Uterus (tissue), 2 donors: ENCODE results near the gene DLK1.

ENCODE experiments used
- POLR2A ChIP-seq, 2 donors: fragments of 450-650 bp; IDR thresholded peaks; one replicate each; pipeline ENCODE4 v1.6.1; 2016; ENCODE audit warnings: antibody characterized with exemption in 2 of 2, mild to moderate bottlenecking in 1 of 2, moderate library complexity in 1 of 2
- TF ChIP-seq, protein P1 (sequence below), 4 experiments: fragments of 200-600 bp in 2 of 4; fragments of 450-650 bp in 2 of 4; sonication (generic) in 2 of 4; IDR thresholded peaks; one replicate each; pipeline ENCODE4 v1.5.1; 2016 to 2019; ENCODE audit warnings: antibody characterized with exemption in 4 of 4, mild to moderate bottlenecking in 2 of 4, moderate library complexity in 1 of 4

DNA sequence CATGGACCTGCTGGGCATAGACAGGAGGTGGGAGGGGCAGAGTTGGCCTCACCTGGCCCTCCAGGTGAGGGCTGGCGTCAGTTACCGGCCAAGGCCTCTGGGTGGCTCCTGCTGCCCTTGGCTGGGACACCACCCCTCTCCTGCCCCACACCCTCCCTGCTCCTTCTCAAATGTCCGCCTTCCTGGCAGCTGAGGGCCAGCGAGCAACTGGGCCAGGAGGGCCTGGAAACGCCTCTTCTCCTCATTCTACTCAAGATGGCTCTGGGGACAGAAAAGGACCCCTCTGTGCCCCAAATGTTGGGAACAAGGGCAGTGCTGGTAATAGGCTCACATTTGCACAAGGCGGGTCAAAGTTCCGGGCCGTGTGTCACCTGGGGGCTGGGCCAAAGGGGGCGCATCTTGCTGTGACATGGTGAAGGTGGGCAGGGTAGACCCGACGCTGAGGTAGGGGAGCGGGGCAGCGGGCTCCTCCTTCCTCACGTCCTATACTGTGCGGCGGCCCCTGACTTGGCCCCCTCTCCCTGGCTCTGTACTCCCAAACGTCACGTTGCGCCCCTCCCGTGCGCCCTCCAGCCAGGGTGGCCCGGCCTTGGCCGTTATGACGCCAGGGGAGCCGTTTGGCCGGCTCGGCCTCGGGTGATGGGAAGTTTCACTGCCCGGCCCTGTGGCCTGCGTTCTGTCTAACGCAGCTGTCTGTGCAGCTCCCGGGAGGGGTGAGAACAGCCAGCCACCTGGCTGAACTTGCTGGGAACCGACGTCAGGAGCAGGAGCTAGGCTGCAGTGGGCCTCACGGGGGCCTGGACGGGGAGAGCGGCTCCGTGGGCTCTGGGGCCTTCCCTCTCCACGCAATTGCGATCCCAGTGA lies 18.0 kb upstream of the DLK1 start:
- TF ChIP-seq, protein P1, sequence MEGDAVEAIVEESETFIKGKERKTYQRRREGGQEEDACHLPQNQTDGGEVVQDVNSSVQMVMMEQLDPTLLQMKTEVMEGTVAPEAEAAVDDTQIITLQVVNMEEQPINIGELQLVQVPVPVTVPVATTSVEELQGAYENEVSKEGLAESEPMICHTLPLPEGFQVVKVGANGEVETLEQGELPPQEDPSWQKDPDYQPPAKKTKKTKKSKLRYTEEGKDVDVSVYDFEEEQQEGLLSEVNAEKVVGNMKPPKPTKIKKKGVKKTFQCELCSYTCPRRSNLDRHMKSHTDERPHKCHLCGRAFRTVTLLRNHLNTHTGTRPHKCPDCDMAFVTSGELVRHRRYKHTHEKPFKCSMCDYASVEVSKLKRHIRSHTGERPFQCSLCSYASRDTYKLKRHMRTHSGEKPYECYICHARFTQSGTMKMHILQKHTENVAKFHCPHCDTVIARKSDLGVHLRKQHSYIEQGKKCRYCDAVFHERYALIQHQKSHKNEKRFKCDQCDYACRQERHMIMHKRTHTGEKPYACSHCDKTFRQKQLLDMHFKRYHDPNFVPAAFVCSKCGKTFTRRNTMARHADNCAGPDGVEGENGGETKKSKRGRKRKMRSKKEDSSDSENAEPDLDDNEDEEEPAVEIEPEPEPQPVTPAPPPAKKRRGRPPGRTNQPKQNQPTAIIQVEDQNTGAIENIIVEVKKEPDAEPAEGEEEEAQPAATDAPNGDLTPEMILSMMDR (IDR thresholded peaks at IDR 0.05), result no peak
- no peak for TF ChIP-seq POLR2A (IDR thresholded peaks at IDR 0.05)
